Panc1 (cell line): ENCODE measurements around the gene PDZD2. TPM values are rescaled to one million over a fixed set of nuclear protein-coding genes. Genes with fewer than 3 reads are reported as not detected.

ENCODE experiments used
- ATAC-seq: fragments of 200-7000 bp; cut with Tn5 transposase; 2 replicates; pipeline ENCODE4 v1.9.1; 2020; ENCODE audit warnings: mild to moderate bottlenecking, moderate library complexity
- BruUV-seq: library from RNA; stranded (reverse); fragments of 400-500 nt; replicated peaks from 2 replicates; lab custom pipeline; 2021; lab: Mats Ljungman, UMichigan
- CTCF ChIA-PET: fragments of 300-600 bp; sonication (Branson Sonifier 250); formaldehyde crosslinking; loops from one replicate; lab custom pipeline; 2022; ENCODE audit warnings: antibody characterized with exemption; lab: Charles Lee
- POLR2A ChIA-PET: fragments of 300-600 bp; sonication (Branson Sonifier 250); formaldehyde crosslinking; loops from one replicate; lab custom pipeline; 2022; ENCODE audit warnings: antibody characterized with exemption; lab: Charles Lee
- DNase-seq: peaks from one replicate; pipeline ENCODE4 v3.0.0-alpha.2; 2010; ENCODE audit warnings: low read depth, low spot score
- H3K27ac ChIP-seq: 2 replicates; pipeline ENCODE4 v1.5.1; 2011; ENCODE audit warnings: mild to moderate bottlenecking, low read length, inconsistent platforms
- H3K27me3 ChIP-seq: fragments of 200-500 bp; sonication (Bioruptor generic); 2 replicates; pipeline ENCODE4 v1.6.0; 2014; ENCODE audit warnings: low read length, inconsistent platforms; ENCODE audit not compliant: control insufficient read depth, insufficient read depth
- H3K36me3 ChIP-seq: fragments of 200-500 bp; sonication (Bioruptor generic); 2 replicates; pipeline ENCODE4 v1.5.1; 2014; ENCODE audit warnings: inconsistent platforms, mild to moderate bottlenecking, low read length, moderate library complexity; ENCODE audit not compliant: control insufficient read depth, insufficient read depth
- H3K4me1 ChIP-seq: 2 replicates; pipeline ENCODE4 v1.5.1; 2011; ENCODE audit warnings: inconsistent platforms, mild to moderate bottlenecking, low read length, moderate library complexity; ENCODE audit not compliant: control insufficient read depth, insufficient read depth
- H3K4me3 ChIP-seq, 2 experiments: 2 replicates each; pipeline ENCODE4 v1.5.1; 2011 to 2012; ENCODE audit warnings: low read depth in 2 of 2, low read length in 2 of 2, mild to moderate bottlenecking in 2 of 2, inconsistent platforms in 1 of 2, moderate library complexity in 1 of 2
- H3K9me3 ChIP-seq: fragments of 200-500 bp; sonication (Bioruptor generic); 2 replicates; pipeline ENCODE4 v1.5.1; 2014; ENCODE audit warnings: low read depth, mild to moderate bottlenecking, inconsistent platforms, low read length, moderate library complexity; ENCODE audit not compliant: control insufficient read depth, insufficient read depth
- CTCF ChIP-seq: fragments of 450-650 bp; IDR thresholded peaks from 2 replicates; pipeline ENCODE4 v1.5.1; 2017; ENCODE audit warnings: mild to moderate bottlenecking
- POLR2AphosphoS5 ChIP-seq: IDR thresholded peaks from 2 replicates; pipeline ENCODE4 v1.6.1; 2012; ENCODE audit warnings: mild to moderate bottlenecking, low read depth, low read length, moderate library complexity
- REST ChIP-seq, 2 experiments: IDR thresholded peaks; 2 replicates each; pipeline ENCODE4 v1.6.1; 2011 to 2012; ENCODE audit warnings: low read depth in 2 of 2, control low read depth in 1 of 2, low read length in 1 of 2, mild to moderate bottlenecking in 1 of 2, moderate library complexity in 1 of 2; ENCODE audit not compliant: insufficient read depth in 1 of 2
- SIN3A ChIP-seq: IDR thresholded peaks from 2 replicates; pipeline ENCODE4 v1.6.1; 2012; ENCODE audit warnings: low read depth, mild to moderate bottlenecking, low read length, moderate library complexity, borderline replicate concordance; ENCODE audit not compliant: insufficient read depth
- TCF7L2 ChIP-seq: IDR thresholded peaks from 2 replicates; pipeline ENCODE4 v1.6.1; 2011; ENCODE audit warnings: mild to moderate bottlenecking, low read depth, low read length, inconsistent platforms
- in situ Hi-C: cut with HindIII; loops from 2 replicates; pipeline ENCODE4 v1.10.0; 2016; ENCODE audit warnings: low sequenced_read_pairs, low pct_unique_long_range_greater_than_20kb
- intact Hi-C: fragments of 100-400 bp; cut with micrococcal nuclease; formaldehyde crosslinking; loops from one replicate; pipeline ENCODE4 v1.10.0; 2022; ENCODE audit not compliant: unreplicated experiment
- total RNA-seq: library from RNA; stranded (reverse); gene quantifications from one replicate; pipeline ENCODE4 v1.2.1, GENCODE V29; 2021; ENCODE audit not compliant: unreplicated experiment

PDZD2 gene
- total RNA-seq, 1 experiment from 2014 or later: 0.10 TPM

GRCh38 chr5:32100691-32101302 lies 461.9 kb downstream of the PDZD2 start:
- POLR2A ChIA-PET: no interaction called here
- intact Hi-C loops: no loop called here

GRCh38 chr5:32102254-32102986 lies 463.5 kb downstream of the PDZD2 start:
- no TSS peak for BruUV-seq

More at GRCh38 chr5:32100691-32101302, 461.9 kb downstream of the PDZD2 start:
- Histone ChIP-seq H3K9me3 (no peaks in the 10 kb centered on the region), H3K36me3 (peaks cover 14% of the 10 kb centered on the region), H3K27ac (no peak overlapping the region), H3K4me1 (no peaks in the 10 kb centered on the region), H3K4me3 (no peak overlapping the region), H3K27me3 (no peaks in the 10 kb centered on the region)
- DNase-seq: no peak
- BruUV-seq: no TSS peak
- TF ChIP-seq TCF7L2 (no peak), CTCF (no peak)
- CTCF ChIA-PET: no interaction called here
- in situ Hi-C loops: no loop called here
- ATAC-seq: no peak

GRCh38 chr5:32103521-32103920 lies 464.6 kb downstream of the PDZD2 start:
- TF ChIP-seq TCF7L2 (no peak), SIN3A (no peak), REST (IDR thresholded peaks at IDR 0.05; ENCODE audit: insufficient read depth in 1 of 2, low read depth in 2 of 2, low read length in 1 of 2) (no peak), CTCF (no peak), POLR2AphosphoS5 (no peak)
- Histone ChIP-seq H3K27ac (no peak overlapping the region), H3K4me1 (no peaks in the 10 kb centered on the region), H3K27me3 (no peaks in the 10 kb centered on the region), H3K9me3 (no peaks in the 10 kb centered on the region), H3K36me3 (peaks cover 26% of the 10 kb centered on the region), H3K4me3 (no peak overlapping the region)
- ATAC-seq: no peak
- intact Hi-C loops (no loop called here), in situ Hi-C loops (no loop called here)
- ChIA-PET CTCF (no interaction called here), POLR2A (no interaction called here)
- no peak for DNase-seq
- BruUV-seq: no TSS peak

More at GRCh38 chr5:32102254-32102986, 463.5 kb downstream of the PDZD2 start:
- intact Hi-C loops (no loop called here), in situ Hi-C loops (no loop called here)
- H3K27ac ChIP-seq: no peak overlapping the region
- no peak overlapping the region for H3K4me3 ChIP-seq
- no peak for TF ChIP-seq POLR2AphosphoS5
- no peaks in the 10 kb centered on the region for H3K4me1 ChIP-seq
- H3K36me3 ChIP-seq: peaks cover 22% of the 10 kb centered on the region
- POLR2A ChIA-PET: interaction anchor here (0.6 kb wide), 1 partner anchor 68 kb away, joined by 3 read pairs; no protein-coding TSS in a partner anchor
- CTCF ChIA-PET: interaction anchor here (0.5 kb wide), 1 partner anchor 18 kb away, joined by 3 read pairs; no protein-coding TSS in a partner anchor
- ATAC-seq (no peak), DNase-seq (no peak)
- no peaks in the 10 kb centered on the region for H3K9me3 ChIP-seq
- no peaks in the 10 kb centered on the region for H3K27me3 ChIP-seq
